HepG2 (cell line): ENCODE results near the gene ANKRD65. TPM values are rescaled to one million over a fixed set of nuclear protein-coding genes. Genes with fewer than 3 reads are reported as not detected.

ENCODE experiments used
- BRCA1 ChIP-seq: sonication (generic); formaldehyde crosslinking; IDR thresholded peaks from 2 replicates; pipeline ENCODE4 v1.4.0; 2020; ENCODE audit warnings: missing genetic modification reagents
- IKZF1 ChIP-seq: fragments of 450-650 bp; IDR thresholded peaks from 2 replicates; pipeline ENCODE4 v1.7.1; 2016
- MIER3 ChIP-seq: IDR thresholded peaks from 2 replicates; pipeline ENCODE4 v1.6.1; 2016; ENCODE audit warnings: missing compliant biosample characterization, borderline replicate concordance
- MTF1 ChIP-seq: sonication (generic); formaldehyde crosslinking; IDR thresholded peaks from 2 replicates; pipeline ENCODE4 v1.5.0; 2020; ENCODE audit warnings: missing genetic modification reagents
- RFXANK ChIP-seq: IDR thresholded peaks from 2 replicates; pipeline ENCODE4 v1.6.1; 2016
- SETDB1 ChIP-seq: sonication (generic); formaldehyde crosslinking; IDR thresholded peaks from 2 replicates; pipeline ENCODE4 v1.5.1; 2020; ENCODE audit warnings: missing genetic modification reagents, mild to moderate bottlenecking, borderline replicate concordance
- SNAI1 ChIP-seq: sonication (generic); formaldehyde crosslinking; IDR thresholded peaks from 2 replicates; pipeline ENCODE4 v1.5.0; 2020; ENCODE audit warnings: mild to moderate bottlenecking, missing genetic modification reagents, borderline replicate concordance
- SOX5 ChIP-seq: IDR thresholded peaks from 2 replicates; pipeline ENCODE4 v1.6.1; 2016; ENCODE audit warnings: borderline replicate concordance
- SP4 ChIP-seq: sonication (generic); formaldehyde crosslinking; IDR thresholded peaks from 2 replicates; pipeline ENCODE4 v1.8.1; 2023; ENCODE audit warnings: mild to moderate bottlenecking, missing genetic modification reagents
- SRSF4 ChIP-seq: fragments of 200-400 bp; formaldehyde crosslinking; IDR thresholded peaks from one replicate; pipeline ENCODE4 v1.6.1; 2018; ENCODE audit warnings: mild to moderate bottlenecking, low read depth, low read length, moderate library complexity; ENCODE audit not compliant: poor library complexity, severe bottlenecking
- TOE1 ChIP-seq: sonication (generic); formaldehyde crosslinking; IDR thresholded peaks from 2 replicates; pipeline ENCODE4 v1.4.0; 2020; ENCODE audit warnings: mild to moderate bottlenecking, missing genetic modification reagents
- USF2 ChIP-seq, 2 experiments: sonication (generic) in 1 of 2; formaldehyde crosslinking in 1 of 2; IDR thresholded peaks; 2 replicates each; pipeline versions ENCODE4 v1.5.1 to v1.6.1; 2011 to 2020; ENCODE audit warnings: borderline replicate concordance in 1 of 2, low read depth in 1 of 2, low read length in 1 of 2, mild to moderate bottlenecking in 1 of 2, missing genetic modification reagents in 1 of 2, moderate library complexity in 1 of 2
- XRCC5 ChIP-seq: fragments of 200-400 bp; formaldehyde crosslinking; optimal IDR thresholded peaks from 2 replicates; pipeline ENCODE3; 2017; ENCODE audit warnings: mild to moderate bottlenecking, low read length
- ZKSCAN5 ChIP-seq: sonication (generic); formaldehyde crosslinking; IDR thresholded peaks from 2 replicates; pipeline ENCODE4 v1.5.1; 2020; ENCODE audit warnings: mild to moderate bottlenecking, missing genetic modification reagents
- ZNF263 ChIP-seq: sonication (generic); formaldehyde crosslinking; IDR thresholded peaks from 2 replicates; pipeline ENCODE4 v1.4.0; 2020; ENCODE audit warnings: missing genetic modification reagents
- ZNF496 ChIP-seq: sonication (generic); formaldehyde crosslinking; IDR thresholded peaks from 2 replicates; pipeline ENCODE4 v1.8.1; 2023; ENCODE audit warnings: mild to moderate bottlenecking, moderate library complexity, missing genetic modification reagents; ENCODE audit not compliant: insufficient replicate concordance
- ZNF543 ChIP-seq: sonication (generic); formaldehyde crosslinking; IDR thresholded peaks from 2 replicates; pipeline ENCODE4 v1.4.0; 2020; ENCODE audit warnings: mild to moderate bottlenecking, missing genetic modification reagents
- ZNF564 ChIP-seq: sonication (generic); formaldehyde crosslinking; IDR thresholded peaks from 2 replicates; pipeline ENCODE4 v1.8.1; 2023; ENCODE audit warnings: mild to moderate bottlenecking, missing genetic modification reagents
- ZNF710 ChIP-seq: sonication (generic); formaldehyde crosslinking; IDR thresholded peaks from 2 replicates; pipeline ENCODE4 v1.5.0; 2020; ENCODE audit warnings: mild to moderate bottlenecking, missing genetic modification reagents, borderline replicate concordance
- ZNF777 ChIP-seq: sonication (generic); formaldehyde crosslinking; IDR thresholded peaks from 2 replicates; pipeline ENCODE4 v1.4.0; 2020; ENCODE audit warnings: missing genetic modification reagents
- polyA plus RNA-seq, 8 experiments: library from polyadenylated mRNA; depleted of rRNA in 3 of 8; stranded (reverse) in 7 of 8; unstranded in 1 of 8; fragments of >200 nt; fragmentation: Illumina TruSeq in 4 of 8; extraction: Trizol in 4 of 8; gene quantifications; 2 replicates each; pipeline versions ENCODE4 v1.2.1 to v1.2.3, GENCODE V29; 2011 to 2016; ENCODE audit warnings: low read depth in 4 of 8, missing spikeins in 1 of 8, mixed read lengths in 1 of 8; ENCODE audit not compliant: insufficient read depth in 1 of 8
- total RNA-seq, 5 experiments: library from RNA; depleted of rRNA; stranded (reverse); fragments of >200 nt; fragmentation: Illumina TruSeq; extraction: Trizol; gene quantifications; 2 replicates each; pipeline ENCODE4 v1.2.3, GENCODE V29; 2016; ENCODE audit warnings: low read depth in 1 of 5
- TF ChIP-seq, protein P1 (sequence below): sonication (generic); formaldehyde crosslinking; IDR thresholded peaks from 2 replicates; pipeline ENCODE4 v1.5.0; 2020; ENCODE audit warnings: mild to moderate bottlenecking, low read depth, missing genetic modification reagents, borderline replicate concordance

Gene ANKRD65
- total and polyA plus RNA-seq, 2 of the 13 experiments (the other 11 are each of a cell fraction or from before 2014, with no cell fraction given): 12.1 to 30.1 TPM

- TF ChIP-seq, protein P1, sequence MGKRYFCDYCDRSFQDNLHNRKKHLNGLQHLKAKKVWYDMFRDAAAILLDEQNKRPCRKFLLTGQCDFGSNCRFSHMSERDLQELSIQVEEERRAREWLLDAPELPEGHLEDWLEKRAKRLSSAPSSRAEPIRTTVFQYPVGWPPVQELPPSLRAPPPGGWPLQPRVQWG (CRISPR knock-in tag): no peak
- no peak for TF ChIP-seq BRCA1 (CRISPR knock-in tag)
- no peak for TF ChIP-seq ZKSCAN5 (CRISPR knock-in tag)
- no peak for TF ChIP-seq ZNF710 (CRISPR knock-in tag)
- peak; percentile 72 for TF ChIP-seq ZNF263 (CRISPR knock-in tag)
- no peak for TF ChIP-seq IKZF1
- TF ChIP-seq MTF1 (CRISPR knock-in tag): no peak
- no peak for TF ChIP-seq SRSF4
- no peak for TF ChIP-seq ZNF496 (CRISPR knock-in tag)
- TF ChIP-seq TOE1 (CRISPR knock-in tag): no peak
- peak; percentile 87 for TF ChIP-seq XRCC5
- 0 out of 2 replicates have a peak, but pooled peaks have one; percentile 71 for TF ChIP-seq RFXANK (CRISPR knock-in tag)
- TF ChIP-seq SP4 (CRISPR knock-in tag): no peak; the same call in none of the 2 replicates
- TF ChIP-seq ZNF564 (CRISPR knock-in tag): peak; percentile 67; the same call in 1 of the 2 replicates
- TF ChIP-seq MIER3: peak; percentile 89; the same call in 1 of the 2 replicates
- TF ChIP-seq ZNF777 (CRISPR knock-in tag): peak; percentile 67
- no peak for TF ChIP-seq SETDB1 (CRISPR knock-in tag)
- TF ChIP-seq SNAI1: no peak
- no peak for TF ChIP-seq USF2 (IDR thresholded peaks at IDR 0.05; ENCODE audit: low read depth, low read length)
- no peak for TF ChIP-seq USF2 (CRISPR knock-in tag; IDR thresholded peaks at IDR 0.05; ENCODE audit: borderline replicate concordance)
- TF ChIP-seq SOX5 (CRISPR knock-in tag): peak; percentile 92
- TF ChIP-seq ZNF543 (CRISPR knock-in tag): peak; percentile 85; the same call in 1 of the 2 replicates
These were observed 12.1 kb upstream of the ANKRD65 start (continued) for GRCh38 chr1:1432951-1433803.
